Spinal cord (tissue), 10 donors: ENCODE measurements around the gene RFC5. TPM values are rescaled to one million over a fixed set of nuclear protein-coding genes. Genes with fewer than 3 reads are reported as not detected.
A peak's percentile ranks its signal among the peaks of the same experiment; 100 is the strongest.

Source experiments
- DNase-seq, 6 donors: peaks; one replicate each; pipeline versions ENCODE4 v3.0.0 to v3.0.0-alpha.2; 2013 to 2015; ENCODE audit warnings: low spot score in 6 of 6, low read depth in 4 of 6
- H3K27ac ChIP-seq: one replicate; pipeline ENCODE4 v1.5.1; 2013; ENCODE audit warnings: low read depth, low read length, control low read depth
- H3K27me3 ChIP-seq: one replicate; pipeline ENCODE4 v1.6.1; 2013; ENCODE audit warnings: low read length; ENCODE audit not compliant: control insufficient read depth, insufficient read depth
- H3K36me3 ChIP-seq: one replicate; pipeline ENCODE4 v1.6.1; 2013; ENCODE audit warnings: low read length; ENCODE audit not compliant: control insufficient read depth, insufficient read depth
- H3K4me1 ChIP-seq: one replicate; pipeline ENCODE4 v1.6.1; 2013; ENCODE audit warnings: low read length; ENCODE audit not compliant: control insufficient read depth, insufficient read depth
- H3K4me3 ChIP-seq: one replicate; pipeline ENCODE4 v1.5.1; 2013; ENCODE audit warnings: low read depth, low read length, control low read depth
- H3K9me3 ChIP-seq: one replicate; pipeline ENCODE4 v1.6.1; 2013; ENCODE audit warnings: low read length; ENCODE audit not compliant: control insufficient read depth, insufficient read depth
- WGBS: methylation state at CpG from one replicate; pipeline ENCODE4 v1.1.5; 2013; ENCODE audit warnings: missing lambda C conversion rate; ENCODE audit not compliant: insufficient coverage; 5-methylcytosine and 5-hydroxymethylcytosine counted together
- polyA plus RNA-seq, 2 donors: library from polyadenylated mRNA; unstranded; fragments of 120-200 nt; gene quantifications; one replicate each; pipeline ENCODE4 v1.2.1, GENCODE V29; 2013; ENCODE audit not compliant: insufficient read length in 2 of 2
- total RNA-seq, 2 donors: library from RNA; depleted of rRNA in 1 of 2; stranded (reverse); fragments of 120-200 nt in 1 of 2; fragments of >200 nt in 1 of 2; gene quantifications; one replicate each; pipeline versions ENCODE4 v1.2.3 to v1.2.4, GENCODE V29; 2013 to 2014
- donor health status: healthy.

Gene RFC5
- total and polyA plus RNA-seq, 4 donors = 18.1 to 30.0 (median 25.2) TPM

DNA sequence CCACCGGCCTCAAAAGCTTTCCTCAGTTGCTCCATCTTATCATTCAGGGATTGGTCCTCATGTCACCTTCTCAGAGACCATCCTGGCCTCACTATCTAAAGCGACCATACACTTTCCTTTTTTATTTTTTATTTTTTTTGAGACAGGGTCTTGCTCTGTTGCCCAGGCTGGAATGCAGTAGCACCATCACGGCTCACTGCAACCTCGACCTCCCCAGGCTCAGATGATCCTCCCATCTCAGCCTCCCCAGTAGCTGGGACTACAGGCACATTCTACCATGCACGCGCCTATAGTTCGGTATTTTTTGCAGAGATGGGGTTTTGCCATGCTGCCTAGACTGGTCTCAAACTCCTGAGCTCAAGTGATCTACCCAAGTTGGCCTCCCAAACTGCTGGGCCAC, 41.7 kb downstream of the RFC5 start:
- Histone ChIP-seq H3K4me1 (peaks cover 16% of the 10 kb centered on the region), H3K27ac (no peak overlapping the region), H3K36me3 (no peaks in the 10 kb centered on the region), H3K27me3 (no peaks in the 10 kb centered on the region), H3K9me3 (no peaks in the 10 kb centered on the region), H3K4me3 (no peak overlapping the region)
- no peak for DNase-seq
- 88% methylated on average over 7 of the region's 7 CpGs for WGBS

DNA sequence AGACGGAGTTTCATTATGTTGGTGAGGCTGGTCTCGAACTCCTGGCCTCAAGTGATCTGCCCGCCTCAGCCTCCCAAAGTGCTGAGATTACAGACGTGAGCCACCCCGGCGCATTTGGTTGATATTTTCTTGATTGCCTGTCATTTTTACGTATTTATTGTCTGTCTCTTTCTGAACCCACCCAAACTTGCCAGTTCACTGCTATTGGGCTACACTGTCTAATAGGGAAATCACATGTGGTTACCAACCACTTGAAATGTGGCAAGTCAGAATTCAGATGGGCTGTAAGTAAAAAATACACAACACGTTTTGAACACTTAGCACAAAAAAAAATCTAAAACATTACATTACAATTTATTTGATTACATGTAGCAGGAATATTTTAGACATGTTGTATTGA, 42.4 kb downstream of the RFC5 start:
- Histone ChIP-seq H3K4me1 (peaks cover 16% of the 10 kb centered on the region), H3K4me3 (no peak overlapping the region), H3K9me3 (no peaks in the 10 kb centered on the region), H3K27ac (no peak overlapping the region), H3K36me3 (no peaks in the 10 kb centered on the region), H3K27me3 (no peaks in the 10 kb centered on the region)
- no peak for DNase-seq
- 100% methylated on average over 4 of the region's 8 CpGs for WGBS

DNA sequence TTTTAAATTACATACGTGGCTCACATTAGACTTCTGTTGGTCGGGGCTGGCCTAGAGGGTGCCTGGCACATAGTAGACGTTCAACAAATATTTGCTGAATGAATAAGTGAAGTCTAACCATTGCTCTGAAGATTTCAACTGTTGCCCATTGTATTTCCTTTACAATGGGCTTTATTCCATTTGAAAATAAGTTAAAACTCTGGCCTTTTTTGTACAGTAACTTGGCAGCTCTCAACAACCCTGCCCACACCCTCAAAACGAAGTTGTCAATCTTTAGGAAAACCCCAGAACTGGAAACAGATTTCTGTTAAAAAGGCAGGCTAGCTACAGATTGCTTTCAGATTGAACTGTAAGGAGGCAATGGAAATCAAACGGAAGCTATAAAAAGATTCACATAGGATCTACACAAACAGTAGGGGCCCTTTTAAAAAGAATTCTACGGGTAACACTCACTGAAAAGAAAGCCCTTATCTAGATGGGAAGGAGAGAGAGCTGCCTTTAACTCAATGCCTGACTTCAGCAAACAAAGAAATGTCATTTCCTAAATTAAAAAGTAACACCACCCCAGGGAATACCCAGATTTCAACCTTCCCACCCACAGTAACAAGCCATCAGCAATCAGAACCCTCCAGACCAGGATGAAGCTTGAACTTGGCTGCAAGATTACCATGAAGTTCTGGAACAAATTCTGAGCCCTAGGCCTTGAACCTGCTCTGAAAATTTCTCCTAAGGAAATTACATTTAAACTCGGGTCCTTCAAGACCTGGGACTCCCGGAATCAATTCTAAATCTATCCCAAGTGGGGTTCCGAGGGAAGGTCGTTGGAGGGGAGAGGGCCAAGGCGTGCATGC, 43.1 kb downstream of the RFC5 start:
- peak in 2 of 6 donors; percentile 33 to 41 for DNase-seq
- no CpG with 5 or more reads among the region's 11 CpGs for WGBS
- peak overlapping the region; percentile 65 for H3K4me3 ChIP-seq
- H3K4me1 ChIP-seq = peaks cover 16% of the 10 kb centered on the region
- peak overlapping the region; percentile 96 for H3K27ac ChIP-seq
- H3K36me3 ChIP-seq = no peaks in the 10 kb centered on the region
- H3K9me3 ChIP-seq = no peaks in the 10 kb centered on the region
- no peaks in the 10 kb centered on the region for H3K27me3 ChIP-seq

DNA sequence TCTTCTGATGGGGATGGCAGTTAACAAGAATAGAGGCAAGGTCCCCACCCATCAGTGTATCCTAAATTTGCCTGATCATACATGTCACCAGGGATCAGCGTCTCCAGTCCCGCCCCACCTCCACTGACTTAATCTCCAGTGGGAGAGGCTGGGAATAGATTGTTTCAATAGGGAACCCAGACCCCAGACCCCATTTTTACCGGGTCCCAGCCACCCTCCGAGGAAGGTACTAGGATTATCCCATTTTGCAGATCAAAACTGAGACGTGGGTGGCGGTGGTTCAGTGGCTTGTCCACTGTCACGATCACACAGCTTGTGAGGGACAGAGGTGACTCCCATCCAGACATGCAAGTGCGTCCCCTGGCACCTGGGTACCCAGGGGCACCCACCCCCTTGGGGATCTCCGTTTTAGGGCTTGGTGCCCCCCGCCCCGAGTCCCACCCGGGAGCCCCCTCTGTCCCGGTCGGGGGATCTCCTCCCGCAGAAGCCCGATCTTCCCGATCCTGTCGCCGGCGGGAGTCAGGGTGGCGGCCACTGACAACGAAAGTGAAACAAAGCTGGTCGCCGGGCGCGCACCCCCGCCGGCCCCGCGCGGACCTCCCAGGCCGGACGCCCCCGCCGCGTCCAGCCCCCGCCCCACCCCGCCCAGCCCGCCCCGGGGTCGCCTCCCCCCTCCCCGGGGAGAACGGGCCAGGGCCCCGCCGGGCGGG, 44.0 kb downstream of the RFC5 start:
- Histone ChIP-seq H3K4me1 (peaks cover 16% of the 10 kb centered on the region), H3K9me3 (no peaks in the 10 kb centered on the region), H3K27me3 (no peaks in the 10 kb centered on the region), H3K27ac (peak overlapping the region; percentile 96), H3K36me3 (no peaks in the 10 kb centered on the region), H3K4me3 (peak overlapping the region; percentile 65)
- under 1% methylated on average over 34 of the region's 46 CpGs for WGBS
- peak in 2 of 6 donors; percentile 46 to 51 for DNase-seq

DNA sequence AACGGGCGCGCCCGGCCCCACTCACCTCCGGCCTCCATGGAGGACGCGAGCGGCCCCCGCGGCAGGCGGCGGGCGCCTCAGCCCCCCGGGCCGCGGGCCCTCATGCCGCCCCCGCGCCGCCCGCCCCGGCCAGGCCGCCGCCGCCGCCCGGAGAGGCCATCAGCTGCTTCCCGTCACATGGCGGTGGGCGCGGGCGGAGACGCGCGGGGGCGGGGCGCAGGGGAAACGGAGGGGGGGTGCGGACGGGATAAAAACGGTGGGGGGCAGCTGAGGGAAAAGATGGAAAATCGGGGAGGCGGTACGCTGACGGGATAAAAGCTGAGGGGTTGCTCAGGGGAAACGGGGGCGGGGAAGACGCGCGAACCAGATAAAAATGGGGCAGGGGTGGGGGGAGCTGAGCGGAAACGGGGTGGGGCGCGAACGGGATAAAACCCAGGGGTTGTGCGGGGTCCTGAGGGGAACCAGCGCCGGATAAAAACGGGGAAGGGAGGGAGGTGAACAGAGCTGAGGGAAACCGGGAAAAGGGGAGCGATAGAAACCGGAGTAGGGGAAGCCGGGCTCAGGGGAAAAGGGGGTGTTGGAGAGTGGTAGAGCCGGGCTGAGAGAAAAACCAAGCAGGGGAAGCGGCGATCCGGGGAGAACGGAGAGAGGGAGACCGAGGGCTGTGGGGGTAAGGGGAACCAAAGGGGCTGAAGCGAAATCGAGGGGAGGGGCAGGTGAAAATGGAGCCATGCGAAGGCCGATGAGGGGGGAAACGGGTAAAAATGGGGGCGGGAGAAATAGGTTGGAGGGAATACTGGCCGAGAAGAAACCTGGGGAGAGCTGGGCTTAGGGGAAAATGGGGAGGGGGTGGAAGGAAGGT, 44.7 kb downstream of the RFC5 start, which contains the start of gene WSB2:
Gene WSB2 (minus strand): TSS at position 169 of the 862 bp plus-strand sequence. CDS start 131 bp downstream, at position 38.
- H3K27ac ChIP-seq = peak within 1 kb of the TSS; percentile 96
- peaks cover 16% of the 10 kb centered on the region for H3K4me1 ChIP-seq
- no peaks in the 10 kb centered on the region for H3K27me3 ChIP-seq
- no peaks in the 10 kb centered on the region for H3K9me3 ChIP-seq
- DNase-seq = peak; percentile 35 to 96 (median 70)
- 0% methylated on average over 73 of the region's 76 CpGs for WGBS
- H3K4me3 ChIP-seq = peak within 1 kb of the TSS; percentile 88
- no peaks in the 10 kb centered on the region for H3K36me3 ChIP-seq

DNA sequence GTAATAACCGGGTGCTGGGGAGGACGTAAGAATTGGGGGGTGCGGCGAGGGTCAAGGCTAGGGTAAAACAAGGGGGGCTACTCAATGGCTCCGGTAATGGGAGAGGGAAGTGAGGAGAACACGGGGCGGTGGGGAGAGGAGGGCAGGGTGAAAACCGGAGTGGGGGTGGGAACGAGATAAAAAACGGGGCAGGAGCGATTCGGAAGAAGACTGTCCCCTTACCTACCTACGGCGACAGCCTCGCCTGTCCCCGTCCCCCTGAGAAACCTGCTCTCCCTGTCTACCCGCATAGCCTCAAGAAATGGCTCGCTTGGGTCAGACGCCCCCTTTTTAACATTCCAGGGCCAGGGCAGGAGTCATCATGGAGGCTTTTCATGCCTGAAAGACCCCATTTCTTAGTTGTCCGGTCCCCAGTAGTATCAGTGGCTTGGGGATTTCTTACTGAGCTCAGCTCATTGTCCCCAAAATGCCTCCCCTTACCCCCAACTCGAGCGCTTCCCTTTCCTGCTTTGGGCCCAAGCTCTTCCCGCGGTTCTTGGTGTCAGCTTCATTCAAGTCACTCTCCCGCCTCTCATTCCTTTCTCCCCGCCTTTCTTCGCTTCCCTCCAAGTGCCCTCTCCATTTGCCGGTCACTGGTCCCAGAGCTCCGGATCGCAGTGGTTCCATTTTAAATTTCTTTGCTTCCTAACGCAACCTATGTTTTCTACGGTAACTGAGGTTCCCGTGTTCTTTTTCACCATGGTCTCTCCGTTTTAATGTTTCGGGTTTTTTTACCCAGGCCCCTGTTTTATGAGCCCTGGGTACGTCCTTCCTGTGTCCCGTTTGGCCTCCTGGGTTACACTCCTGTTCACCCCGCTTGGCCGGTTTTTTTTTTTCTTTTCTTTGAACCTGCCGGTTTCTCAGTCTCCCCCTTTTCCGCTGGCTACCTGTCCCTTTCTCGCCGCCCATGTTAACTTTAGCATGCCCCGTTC, 45.7 kb downstream of the RFC5 start:
- Histone ChIP-seq H3K4me3 (peak overlapping the region; percentile 88), H3K36me3 (no peaks in the 10 kb centered on the region), H3K4me1 (peaks cover 16% of the 10 kb centered on the region), H3K9me3 (no peaks in the 10 kb centered on the region), H3K27ac (peak overlapping the region; percentile 96), H3K27me3 (no peaks in the 10 kb centered on the region)
- WGBS = under 1% methylated on average over 36 of the region's 44 CpGs
- peak in 5 of 6 donors; percentile 35 to 83 (median 60) for DNase-seq

DNA sequence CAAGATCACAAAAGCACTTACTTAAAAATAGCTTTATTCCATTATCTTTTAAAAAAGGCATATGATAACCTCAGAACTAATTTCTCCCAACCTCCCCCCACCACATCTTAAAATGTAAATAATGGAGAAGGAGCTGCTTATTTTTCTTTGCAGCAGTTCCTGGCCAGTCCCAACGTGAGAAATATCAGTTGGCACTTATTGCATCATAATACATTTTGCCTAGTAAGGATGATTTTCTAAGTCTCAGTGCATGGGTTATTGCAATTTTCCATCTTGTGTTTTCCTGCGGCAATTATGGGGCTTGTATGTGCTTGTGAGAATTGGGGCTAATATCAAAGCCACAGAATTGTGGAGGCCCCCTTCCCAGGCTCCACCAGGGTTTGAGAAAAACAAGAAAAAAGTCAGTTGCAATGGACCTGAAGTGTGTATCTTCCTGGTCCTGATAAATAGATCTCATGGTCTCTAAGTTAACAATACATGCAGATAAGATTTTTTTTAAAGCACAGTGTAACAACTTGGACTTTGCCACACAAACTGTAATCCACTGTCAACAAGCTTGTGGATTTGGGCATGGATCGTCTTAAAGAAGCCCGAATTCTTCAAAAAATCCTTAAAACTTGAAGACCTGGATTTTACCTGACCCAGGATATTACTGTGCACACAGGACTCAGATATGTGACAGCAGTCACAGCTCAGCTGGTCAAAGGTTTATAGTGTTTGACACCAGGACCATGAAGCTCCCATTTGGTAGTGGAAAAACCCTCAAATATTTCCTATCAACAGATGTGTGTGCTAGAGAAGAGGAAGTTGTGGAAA, 47.3 kb downstream of the RFC5 start:
- no peak overlapping the region for H3K4me3 ChIP-seq
- 100% methylated on average over 3 of the region's 4 CpGs for WGBS
- no peaks in the 10 kb centered on the region for H3K27me3 ChIP-seq
- H3K36me3 ChIP-seq = no peaks in the 10 kb centered on the region
- peaks cover 16% of the 10 kb centered on the region for H3K4me1 ChIP-seq
- H3K9me3 ChIP-seq = no peaks in the 10 kb centered on the region
- DNase-seq = peak in 1 of 6 donors; percentile 6
- H3K27ac ChIP-seq = no peak overlapping the region

DNA sequence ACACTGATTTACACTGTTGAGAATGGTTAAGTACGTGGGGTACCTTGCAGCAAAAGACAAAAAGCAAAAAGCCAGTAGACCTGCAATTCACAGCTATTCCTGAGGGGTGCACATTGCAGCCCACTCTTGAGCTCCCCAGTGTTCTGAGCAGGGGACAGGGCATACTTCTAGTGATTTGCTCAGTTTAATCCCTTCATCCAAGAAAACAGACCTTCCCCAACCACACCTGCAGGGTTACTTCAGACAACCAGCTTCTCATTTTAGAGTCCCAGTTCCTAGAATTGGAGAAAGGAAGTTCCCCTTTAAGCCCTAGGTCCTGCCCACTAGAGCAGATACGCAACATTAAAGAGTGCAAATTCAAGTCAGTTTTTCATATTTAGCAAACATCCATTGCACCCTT, 48.1 kb downstream of the RFC5 start:
- no peak overlapping the region for H3K27ac ChIP-seq
- no peak overlapping the region for H3K4me3 ChIP-seq
- no peaks in the 10 kb centered on the region for H3K27me3 ChIP-seq
- H3K36me3 ChIP-seq = no peaks in the 10 kb centered on the region
- H3K4me1 ChIP-seq = peaks cover 16% of the 10 kb centered on the region
- no peaks in the 10 kb centered on the region for H3K9me3 ChIP-seq
- DNase-seq = peak in 2 of 6 donors; percentile 16 to 17
- 0% methylated on average over 1 of the region's 2 CpGs for WGBS
